ENCODE results near the gene ADAMTS15.

- no peak for TF ChIP-seq POLR2A (IDR thresholded peaks at IDR 0.05; ENCODE audit: low read length)
- no peak for TF ChIP-seq GATA1 (IDR thresholded peaks at IDR 0.05; ENCODE audit: low read depth, low read length)
Measured at GRCh38 chr11:130462101-130462885, 13.8 kb downstream of the ADAMTS15 start.
